ENCODE data around the gene CANX. TPM values are rescaled to one million over a fixed set of nuclear protein-coding genes. Genes with fewer than 3 reads are reported as not detected.

The CANX gene
- total and polyA plus RNA-seq, 2 donors (not counting 3 experiments of a cell fraction or from before 2014, with no cell fraction given) = 193 to 986 TPM

DNA sequence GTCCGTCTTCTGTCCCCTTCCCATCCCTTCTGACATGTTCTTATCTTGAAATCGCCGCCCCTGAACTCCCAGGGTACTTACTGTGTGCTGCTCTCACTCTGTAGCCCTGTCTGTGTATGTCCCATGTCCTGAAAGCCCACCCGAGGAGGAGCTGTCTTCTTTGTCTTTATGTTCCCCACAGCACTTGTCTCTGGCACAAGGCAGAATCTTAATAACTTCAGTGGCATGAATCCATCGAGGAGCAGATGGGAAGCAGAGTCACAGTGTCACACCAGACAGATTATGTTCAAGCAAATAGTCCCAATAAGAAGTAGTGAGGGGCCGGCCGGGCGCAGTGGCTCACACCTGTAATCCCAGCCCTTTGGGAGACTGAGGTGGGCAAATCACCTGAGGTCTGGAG is 65.3 kb downstream of the CANX start:
- H3K9me1 ChIP-seq (replicated peaks; ENCODE audit: control insufficient read depth, extremely low read depth, insufficient read depth, low read length) = no peaks in the 10 kb centered on the region
- DNase-seq (ENCODE audit: low read depth, low spot score) = peak; percentile 14
- FAIRE-seq = no peak
- H3K79me2 ChIP-seq (ENCODE audit: control insufficient read depth, insufficient read depth, low read length) = peaks cover 58% of the 10 kb centered on the region
- CTCF ChIA-PET = interaction anchor here (1.2 to 7.1 kb wide), 12 partner anchors 8 to 326 kb away, joined by 4 to 103 read pairs (median 11); partner anchors contain the start of genes LTC4S and MAML1
- no peaks in the 10 kb centered on the region for H3K27me3 ChIP-seq (ENCODE audit: control insufficient read depth in 2 of 2, insufficient read depth in 2 of 2, low read length in 2 of 2)
- no TSS peak for BruUV-seq (replicated peaks)
- no peak overlapping the region for H3K9ac ChIP-seq (replicated peaks; ENCODE audit: extremely low read depth, insufficient read depth, low read length)
- intact Hi-C loops (cut with micrococcal nuclease) (loop anchor here (2.0 kb wide), 1 partner anchor 95 kb away; the partner anchor contains the start of gene MRNIP), dilution Hi-C loops (cut with MboI; ENCODE audit: extremely low pct_ligation_motif_present, low sequenced_read_pairs) (no loop called here)
- TF ChIP-seq POLR2A (IDR thresholded peaks at IDR 0.05; ENCODE audit: low read depth, low read length) (no peak), FOS (IDR thresholded peaks at IDR 0.05; ENCODE audit: borderline replicate concordance, insufficient read depth, low read length) (no peak)
- TF ChIP-seq, protein P1, sequence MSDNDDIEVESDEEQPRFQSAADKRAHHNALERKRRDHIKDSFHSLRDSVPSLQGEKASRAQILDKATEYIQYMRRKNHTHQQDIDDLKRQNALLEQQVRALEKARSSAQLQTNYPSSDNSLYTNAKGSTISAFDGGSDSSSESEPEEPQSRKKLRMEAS (IDR thresholded peaks at IDR 0.05; ENCODE audit: insufficient read depth, insufficient read length) = no peak
- H4K20me1 ChIP-seq (replicated peaks; ENCODE audit: control insufficient read depth, extremely low read depth, insufficient read depth, low read length) = peaks cover 1% of the 10 kb centered on the region
- no peak overlapping the region for H3K27ac ChIP-seq (ENCODE audit: insufficient read depth, low read depth, low read length)
- POLR2A ChIA-PET = interaction anchor here (0.7 kb wide), 1 partner anchor 16 kb away, joined by 5 read pairs; no protein-coding TSS in a partner anchor
- H3K4me3 ChIP-seq (replicated peaks in 1 of 3; ENCODE audit: insufficient read depth in 1 of 3, low read depth in 1 of 3, low read length in 3 of 3) = no peak overlapping the region
- no peaks in the 10 kb centered on the region for H3K36me3 ChIP-seq (ENCODE audit: control insufficient read depth in 2 of 2, extremely low read depth in 1 of 2, insufficient read depth in 2 of 2, low read length in 2 of 2)
- H2AFZ ChIP-seq (ENCODE audit: low read depth, low read length) = no peak overlapping the region
- no peak overlapping the region for H3K4me2 ChIP-seq (ENCODE audit: insufficient read depth, low read length)
- H3K9me3 ChIP-seq (replicated peaks; ENCODE audit: control insufficient read depth, insufficient read depth, low read length) = no peaks in the 10 kb centered on the region
- H3K4me1 ChIP-seq (ENCODE audit: control insufficient read depth, extremely low read depth, insufficient read depth, low read length) = peaks cover 55% of the 10 kb centered on the region

GRCh38 chr5:179765400-179765799 is 66.6 kb downstream of the CANX start:
- intact Hi-C loops (cut with micrococcal nuclease) = loop anchor here (1.0 to 2.0 kb wide), 3 partner anchors 33 to 140 kb away; partner anchors contain the start of genes MAML1 and MRNIP
- H3K4me3 ChIP-seq (replicated peaks in 1 of 3; ENCODE audit: insufficient read depth in 1 of 3, low read depth in 1 of 3, low read length in 3 of 3) = no peak overlapping the region
- H3K36me3 ChIP-seq (ENCODE audit: control insufficient read depth in 2 of 2, extremely low read depth in 1 of 2, insufficient read depth in 2 of 2, low read length in 2 of 2) = peaks cover 0 to 5% of the 10 kb centered on the region in 2 experiments
- no peaks in the 10 kb centered on the region for H4K20me1 ChIP-seq (replicated peaks; ENCODE audit: control insufficient read depth, extremely low read depth, insufficient read depth, low read length)
- no peaks in the 10 kb centered on the region for H3K9me3 ChIP-seq (replicated peaks; ENCODE audit: control insufficient read depth, insufficient read depth, low read length)
- H3K4me2 ChIP-seq (ENCODE audit: insufficient read depth, low read length) = peak overlapping the region; percentile 7
- no TSS peak for BruUV-seq (replicated peaks)
- H3K27me3 ChIP-seq (ENCODE audit: control insufficient read depth in 2 of 2, insufficient read depth in 2 of 2, low read length in 2 of 2) = no peaks in the 10 kb centered on the region
- H2AFZ ChIP-seq (ENCODE audit: low read depth, low read length) = no peak overlapping the region
- H3K27ac ChIP-seq (ENCODE audit: insufficient read depth, low read depth, low read length) = peak overlapping the region; percentile 87
- no peaks in the 10 kb centered on the region for H3K9me1 ChIP-seq (replicated peaks; ENCODE audit: control insufficient read depth, extremely low read depth, insufficient read depth, low read length)
- ChIA-PET CTCF (interaction anchor here (0.6 to 7.1 kb wide), 5 partner anchors 10 to 49 kb away, joined by 3 to 103 read pairs (median 5); partner anchors contain the start of gene LTC4S), POLR2A (interaction anchor here (0.6 kb wide), 1 partner anchor 141 kb away, joined by 4 read pairs; no protein-coding TSS in a partner anchor)
- TF ChIP-seq JUN (IDR thresholded peaks at IDR 0.05; ENCODE audit: borderline replicate concordance, insufficient read depth, insufficient read length, low read depth) (peak; percentile 81), POLR2AphosphoS5 (IDR thresholded peaks at IDR 0.05; ENCODE audit: insufficient read depth, low read depth, low read length) (peak; percentile 32), POLR2A (IDR thresholded peaks at IDR 0.05; ENCODE audit: low read depth, low read length) (no peak), MYC (IDR thresholded peaks at IDR 0.05; ENCODE audit: low read depth, low read length) (no peak), GATA2 (IDR thresholded peaks at IDR 0.05; ENCODE audit: insufficient read depth, insufficient read length, low read depth, low read length) (no peak), EZH2 (IDR thresholded peaks at IDR 0.05; ENCODE audit: borderline replicate concordance, low read depth, low read length, severe bottlenecking) (no peak), FOS (IDR thresholded peaks at IDR 0.05; ENCODE audit: borderline replicate concordance, insufficient read depth, low read length) (peak; percentile 88), CTCF (IDR thresholded peaks at IDR 0.05; ENCODE audit: extremely low read depth in 1 of 2, insufficient read depth in 1 of 2, low read depth in 1 of 2, low read length in 2 of 2) (no peak)
- TF ChIP-seq, protein P1 (IDR thresholded peaks at IDR 0.05; ENCODE audit: insufficient read depth, insufficient read length) = no peak
- peaks cover 46% of the 10 kb centered on the region for H3K79me2 ChIP-seq (ENCODE audit: control insufficient read depth, insufficient read depth, low read length)
- dilution Hi-C loops (cut with MboI; ENCODE audit: extremely low pct_ligation_motif_present, low sequenced_read_pairs) = no loop called here
- peak; percentile 89 for DNase-seq (ENCODE audit: low read depth, low spot score)
- peaks cover 51% of the 10 kb centered on the region for H3K4me1 ChIP-seq (ENCODE audit: control insufficient read depth, extremely low read depth, insufficient read depth, low read length)
- peak overlapping the region; percentile 54 for H3K9ac ChIP-seq (replicated peaks; ENCODE audit: extremely low read depth, insufficient read depth, low read length)
- peak; percentile 100 for FAIRE-seq

Measured in endothelial cell of umbilical vein (primary cell).